ENCODE results near the gene ABRACL.

DNA sequence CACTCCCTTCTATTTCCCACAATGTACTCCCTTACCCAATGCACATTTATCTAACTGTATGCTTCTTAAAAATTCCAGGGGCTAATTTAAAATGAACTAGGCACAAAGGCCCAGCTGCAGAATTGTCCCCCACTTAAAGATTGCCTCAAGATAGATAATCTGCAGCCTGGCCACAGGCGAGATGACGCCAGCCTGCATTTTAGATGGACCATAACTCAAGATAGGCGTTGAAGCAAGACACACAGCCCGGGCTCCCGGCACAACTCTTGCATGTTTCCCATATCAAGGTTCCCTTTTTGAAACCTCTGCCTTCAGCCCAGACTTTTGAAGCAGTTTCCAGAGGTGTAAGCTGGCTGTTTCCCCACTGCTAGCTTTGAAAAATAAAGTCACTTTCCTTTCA is 37.3 kb upstream of the ABRACL start:
- TF ChIP-seq, protein P1, sequence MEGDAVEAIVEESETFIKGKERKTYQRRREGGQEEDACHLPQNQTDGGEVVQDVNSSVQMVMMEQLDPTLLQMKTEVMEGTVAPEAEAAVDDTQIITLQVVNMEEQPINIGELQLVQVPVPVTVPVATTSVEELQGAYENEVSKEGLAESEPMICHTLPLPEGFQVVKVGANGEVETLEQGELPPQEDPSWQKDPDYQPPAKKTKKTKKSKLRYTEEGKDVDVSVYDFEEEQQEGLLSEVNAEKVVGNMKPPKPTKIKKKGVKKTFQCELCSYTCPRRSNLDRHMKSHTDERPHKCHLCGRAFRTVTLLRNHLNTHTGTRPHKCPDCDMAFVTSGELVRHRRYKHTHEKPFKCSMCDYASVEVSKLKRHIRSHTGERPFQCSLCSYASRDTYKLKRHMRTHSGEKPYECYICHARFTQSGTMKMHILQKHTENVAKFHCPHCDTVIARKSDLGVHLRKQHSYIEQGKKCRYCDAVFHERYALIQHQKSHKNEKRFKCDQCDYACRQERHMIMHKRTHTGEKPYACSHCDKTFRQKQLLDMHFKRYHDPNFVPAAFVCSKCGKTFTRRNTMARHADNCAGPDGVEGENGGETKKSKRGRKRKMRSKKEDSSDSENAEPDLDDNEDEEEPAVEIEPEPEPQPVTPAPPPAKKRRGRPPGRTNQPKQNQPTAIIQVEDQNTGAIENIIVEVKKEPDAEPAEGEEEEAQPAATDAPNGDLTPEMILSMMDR (IDR thresholded peaks at IDR 0.05) = no peak
- no peak for TF ChIP-seq ZFX (IDR thresholded peaks at IDR 0.05; ENCODE audit: borderline replicate concordance)

Measured in 22Rv1 (cell line).